SK-N-SH treated with all-trans-retinoic acid at 6 μM for 48 hours (cell line): ENCODE measurements around the gene FHDC1.

Experiments
- ARNTL ChIP-seq: fragments of 450-650 bp; formaldehyde crosslinking; IDR thresholded peaks from 2 replicates; pipeline ENCODE4 v1.5.0; 2020; ENCODE audit warnings: low read depth, mild to moderate bottlenecking, moderate library complexity, borderline replicate concordance
- GLIS3 ChIP-seq: fragments of 250-450 bp; sonication (Bioruptor Pico); IDR thresholded peaks from 2 replicates; pipeline ENCODE4 v1.5.0; 2020; ENCODE audit warnings: mild to moderate bottlenecking, moderate library complexity
- PPARA ChIP-seq: fragments of 250-450 bp; sonication (Bioruptor Pico); IDR thresholded peaks from 2 replicates; pipeline ENCODE4 v1.5.0; 2020; ENCODE audit warnings: mild to moderate bottlenecking, borderline replicate concordance
- SNAI2 ChIP-seq: fragments of 250-450 bp; sonication (Bioruptor Pico); IDR thresholded peaks from 2 replicates; pipeline ENCODE4 v1.5.0; 2020; ENCODE audit warnings: mild to moderate bottlenecking, moderate library complexity
- TOX ChIP-seq: fragments of 250-450 bp; sonication (Bioruptor Pico); IDR thresholded peaks from 2 replicates; pipeline ENCODE4 v1.8.0; 2021; ENCODE audit warnings: mild to moderate bottlenecking, moderate library complexity, borderline replicate concordance
- ZFP3 ChIP-seq: fragments of 250-450 bp; sonication (Bioruptor Pico); IDR thresholded peaks from 2 replicates; pipeline ENCODE4 v1.5.0; 2020; ENCODE audit warnings: mild to moderate bottlenecking, moderate library complexity
- ZFP30 ChIP-seq: fragments of 450-650 bp; formaldehyde crosslinking; IDR thresholded peaks from 2 replicates; pipeline ENCODE4 v1.5.0; 2022; ENCODE audit warnings: mild to moderate bottlenecking, moderate library complexity
- ZNF70 ChIP-seq: fragments of 450-650 bp; formaldehyde crosslinking; IDR thresholded peaks from 2 replicates; pipeline ENCODE4 v1.5.0; 2020; ENCODE audit warnings: mild to moderate bottlenecking, moderate library complexity
- TF ChIP-seq, protein P1 (sequence below): fragments of 250-450 bp; sonication (Bioruptor Pico); IDR thresholded peaks from 2 replicates; pipeline ENCODE4 v1.8.0; 2020; ENCODE audit warnings: mild to moderate bottlenecking, moderate library complexity, borderline replicate concordance
- TF ChIP-seq, protein P2 (sequence below): fragments of 250-450 bp; sonication (Bioruptor Pico); IDR thresholded peaks from 2 replicates; pipeline ENCODE4 v1.8.0; 2021; ENCODE audit warnings: low read depth, mild to moderate bottlenecking, moderate library complexity, borderline replicate concordance
- TF ChIP-seq, protein P3 (sequence below): fragments of 250-450 bp; sonication (Bioruptor Pico); IDR thresholded peaks from 2 replicates; pipeline ENCODE4 v1.5.1; 2020; ENCODE audit warnings: low read depth, mild to moderate bottlenecking, moderate library complexity

DNA sequence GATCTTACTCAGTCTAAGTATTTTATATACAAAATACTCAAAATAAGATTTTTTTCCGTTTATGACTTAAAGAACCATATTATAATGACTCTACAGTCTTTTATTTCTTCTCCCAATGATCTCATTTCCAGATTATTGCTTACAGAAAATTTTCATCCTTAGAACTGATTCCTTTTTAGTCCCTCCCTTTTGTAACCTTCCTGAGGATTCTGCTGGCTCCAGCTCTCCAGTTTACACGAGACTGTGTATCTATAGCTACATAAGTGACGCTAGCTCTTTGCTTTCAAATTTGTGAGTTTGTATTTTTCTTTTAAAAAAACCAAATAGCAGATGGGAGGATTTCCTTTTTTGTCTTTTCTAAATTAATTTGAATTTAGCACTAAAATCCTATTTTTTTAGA lies 24.0 kb downstream of the FHDC1 start:
- TF ChIP-seq, protein P1, sequence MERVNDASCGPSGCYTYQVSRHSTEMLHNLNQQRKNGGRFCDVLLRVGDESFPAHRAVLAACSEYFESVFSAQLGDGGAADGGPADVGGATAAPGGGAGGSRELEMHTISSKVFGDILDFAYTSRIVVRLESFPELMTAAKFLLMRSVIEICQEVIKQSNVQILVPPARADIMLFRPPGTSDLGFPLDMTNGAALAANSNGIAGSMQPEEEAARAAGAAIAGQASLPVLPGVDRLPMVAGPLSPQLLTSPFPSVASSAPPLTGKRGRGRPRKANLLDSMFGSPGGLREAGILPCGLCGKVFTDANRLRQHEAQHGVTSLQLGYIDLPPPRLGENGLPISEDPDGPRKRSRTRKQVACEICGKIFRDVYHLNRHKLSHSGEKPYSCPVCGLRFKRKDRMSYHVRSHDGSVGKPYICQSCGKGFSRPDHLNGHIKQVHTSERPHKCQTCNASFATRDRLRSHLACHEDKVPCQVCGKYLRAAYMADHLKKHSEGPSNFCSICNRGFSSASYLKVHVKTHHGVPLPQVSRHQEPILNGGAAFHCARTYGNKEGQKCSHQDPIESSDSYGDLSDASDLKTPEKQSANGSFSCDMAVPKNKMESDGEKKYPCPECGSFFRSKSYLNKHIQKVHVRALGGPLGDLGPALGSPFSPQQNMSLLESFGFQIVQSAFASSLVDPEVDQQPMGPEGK (CRISPR knock-in tag) = no peak
- TF ChIP-seq, protein P2, sequence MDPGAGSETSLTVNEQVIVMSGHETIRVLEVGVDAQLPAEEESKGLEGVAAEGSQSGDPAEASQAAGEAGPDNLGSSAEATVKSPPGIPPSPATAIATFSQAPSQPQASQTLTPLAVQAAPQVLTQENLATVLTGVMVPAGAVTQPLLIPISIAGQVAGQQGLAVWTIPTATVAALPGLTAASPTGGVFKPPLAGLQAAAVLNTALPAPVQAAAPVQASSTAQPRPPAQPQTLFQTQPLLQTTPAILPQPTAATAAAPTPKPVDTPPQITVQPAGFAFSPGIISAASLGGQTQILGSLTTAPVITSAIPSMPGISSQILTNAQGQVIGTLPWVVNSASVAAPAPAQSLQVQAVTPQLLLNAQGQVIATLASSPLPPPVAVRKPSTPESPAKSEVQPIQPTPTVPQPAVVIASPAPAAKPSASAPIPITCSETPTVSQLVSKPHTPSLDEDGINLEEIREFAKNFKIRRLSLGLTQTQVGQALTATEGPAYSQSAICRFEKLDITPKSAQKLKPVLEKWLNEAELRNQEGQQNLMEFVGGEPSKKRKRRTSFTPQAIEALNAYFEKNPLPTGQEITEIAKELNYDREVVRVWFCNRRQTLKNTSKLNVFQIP (CRISPR knock-in tag) = no peak
- no peak for TF ChIP-seq ZFP3 (CRISPR knock-in tag)
- TF ChIP-seq ZFP30 (CRISPR knock-in tag) = no peak
- TF ChIP-seq, protein P3, sequence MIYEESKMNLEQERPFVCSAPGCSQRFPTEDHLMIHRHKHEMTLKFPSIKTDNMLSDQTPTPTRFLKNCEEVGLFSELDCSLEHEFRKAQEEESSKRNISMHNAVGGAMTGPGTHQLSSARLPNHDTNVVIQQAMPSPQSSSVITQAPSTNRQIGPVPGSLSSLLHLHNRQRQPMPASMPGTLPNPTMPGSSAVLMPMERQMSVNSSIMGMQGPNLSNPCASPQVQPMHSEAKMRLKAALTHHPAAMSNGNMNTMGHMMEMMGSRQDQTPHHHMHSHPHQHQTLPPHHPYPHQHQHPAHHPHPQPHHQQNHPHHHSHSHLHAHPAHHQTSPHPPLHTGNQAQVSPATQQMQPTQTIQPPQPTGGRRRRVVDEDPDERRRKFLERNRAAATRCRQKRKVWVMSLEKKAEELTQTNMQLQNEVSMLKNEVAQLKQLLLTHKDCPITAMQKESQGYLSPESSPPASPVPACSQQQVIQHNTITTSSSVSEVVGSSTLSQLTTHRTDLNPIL (CRISPR knock-in tag) = no peak
- TF ChIP-seq GLIS3 (CRISPR knock-in tag) = no peak
- TF ChIP-seq ARNTL (CRISPR knock-in tag) = no peak
- TF ChIP-seq ZNF70 = no peak
- TF ChIP-seq TOX (CRISPR knock-in tag) = no peak
- no peak for TF ChIP-seq PPARA (CRISPR knock-in tag)
- TF ChIP-seq SNAI2 (CRISPR knock-in tag) = no peak
